ENCODE data around the gene CD46. TPM values are rescaled to one million over a fixed set of nuclear protein-coding genes. Genes with fewer than 3 reads are reported as not detected.
A peak's percentile ranks its signal among the peaks of the same experiment; 100 is the strongest.

The CD46 gene
- total RNA-seq, 1 donor from 2014 or later = 64.5 TPM

- Histone ChIP-seq H3K27me3 (no peaks in the 10 kb centered on the region), H3K4me3 (no peak overlapping the region), H3K9me3 (no peaks in the 10 kb centered on the region), H3K4me1 (peaks cover 5 to 30% of the 10 kb centered on the region in 2 donors), H3K36me3 (peaks cover 2 to 3% of the 10 kb centered on the region in 2 donors), H3K27ac (peak overlapping the region in 1 of 2 donors; percentile 10)
- TF ChIP-seq CTCF (IDR thresholded peaks at IDR 0.05) = no peak
- no peak for DNase-seq (ENCODE audit: low spot score in 2 of 2)
- intact Hi-C loops (cut with DNase I) = no loop called here
These were observed 88.5 kb downstream of the CD46 start for GRCh38 chr1:207840380-207840779.

GRCh38 chr1:207841293-207841692, 89.4 kb downstream of the CD46 start:
- no peak for TF ChIP-seq CTCF (IDR thresholded peaks at IDR 0.05)
- no peak for DNase-seq (ENCODE audit: low spot score in 2 of 2)
- H3K4me1 ChIP-seq = peaks cover 5 to 37% of the 10 kb centered on the region in 2 donors

GRCh38 chr1:207841901-207842300, 90.0 kb downstream of the CD46 start:
- Histone ChIP-seq H3K4me3 (no peak overlapping the region), H3K27me3 (no peaks in the 10 kb centered on the region), H3K27ac (no peak overlapping the region), H3K4me1 (peaks cover 4 to 33% of the 10 kb centered on the region in 2 donors), H3K9me3 (no peaks in the 10 kb centered on the region), H3K36me3 (peaks cover 0 to 2% of the 10 kb centered on the region in 2 donors)
- TF ChIP-seq CTCF (IDR thresholded peaks at IDR 0.05) = no peak
- intact Hi-C loops (cut with DNase I) = no loop called here
- DNase-seq (ENCODE audit: low spot score in 2 of 2) = peak in 1 of 2 donors; percentile 41

More at GRCh38 chr1:207841293-207841692, 89.4 kb downstream of the CD46 start:
- intact Hi-C loops (cut with DNase I) = no loop called here
- H3K27me3 ChIP-seq = no peaks in the 10 kb centered on the region
- no peaks in the 10 kb centered on the region for H3K9me3 ChIP-seq
- no peak overlapping the region for H3K27ac ChIP-seq
- no peak overlapping the region for H3K4me3 ChIP-seq
- peaks cover 0 to 3% of the 10 kb centered on the region in 2 donors for H3K36me3 ChIP-seq

- H3K4me1 ChIP-seq = peaks cover 0 to 31% of the 10 kb centered on the region in 2 donors
- H3K27me3 ChIP-seq = no peaks in the 10 kb centered on the region
- DNase-seq (ENCODE audit: low spot score in 2 of 2) = peak in 1 of 2 donors; percentile 52
- H3K27ac ChIP-seq = no peak overlapping the region
- no peak overlapping the region for H3K4me3 ChIP-seq
- no peaks in the 10 kb centered on the region for H3K36me3 ChIP-seq
- no peaks in the 10 kb centered on the region for H3K9me3 ChIP-seq
- no peak for TF ChIP-seq CTCF (IDR thresholded peaks at IDR 0.05)
- intact Hi-C loops (cut with DNase I) = no loop called here
These were observed 90.7 kb downstream of the CD46 start for GRCh38 chr1:207842506-207842905.

GRCh38 chr1:207844371-207844770, 92.5 kb downstream of the CD46 start:
- DNase-seq (ENCODE audit: low spot score in 2 of 2) = peak in 1 of 2 donors; percentile 59
- intact Hi-C loops (cut with DNase I) = no loop called here
- no peaks in the 10 kb centered on the region for H3K27me3 ChIP-seq
- H3K9me3 ChIP-seq = no peaks in the 10 kb centered on the region
- H3K4me3 ChIP-seq = no peak overlapping the region
- no peak overlapping the region for H3K27ac ChIP-seq
- peaks cover 5 to 35% of the 10 kb centered on the region in 2 donors for H3K4me1 ChIP-seq
- H3K36me3 ChIP-seq = no peaks in the 10 kb centered on the region
- TF ChIP-seq CTCF (IDR thresholded peaks at IDR 0.05) = no peak

Other genes with a start within 250 kb of the CD46 start
- not detected for gene CR1L, start 106.9 kb upstream of the CD46 start, total RNA-seq
- gene CD34, start 159.1 kb downstream of the CD46 start, total RNA-seq = 142 TPM

All from ascending aorta (tissue), 2 donors.